Measurements from ENCODE around the gene CCR7.
A peak's percentile ranks its signal among the peaks of the same experiment; 100 is the strongest.

Gene CCR7

GRCh38 chr17:40564883-40565768 is at the start of gene CCR7:
CCR7 (minus strand) TSS chr17:40565472; CDS start chr17:40565409, 63 bp downstream.
- peak; percentile 72 to 74 for DNase-seq

- DNase-seq: no peak
Measured at GRCh38 chr17:40614431-40615067, 49.3 kb upstream of the CCR7 start.

- DNase-seq: no peak
Measured at GRCh38 chr17:40613467-40614154, 48.3 kb upstream of the CCR7 start.

GRCh38 chr17:40612599-40613244 is 47.5 kb upstream of the CCR7 start:
- peak; percentile 42 to 64 for DNase-seq

- DNase-seq: no peak
Measured at GRCh38 chr17:40611840-40612474, 46.7 kb upstream of the CCR7 start.

- no peak for DNase-seq
Measured at GRCh38 chr17:40610359-40610758, 45.1 kb upstream of the CCR7 start.

- no peak for DNase-seq
Measured at GRCh38 chr17:40608061-40608581, 42.8 kb upstream of the CCR7 start.

GRCh38 chr17:40607641-40608040 is 42.4 kb upstream of the CCR7 start:
- no peak for DNase-seq

- no peak for DNase-seq
Measured at GRCh38 chr17:40606548-40607353, 41.5 kb upstream of the CCR7 start.

GRCh38 chr17:40605306-40605705 is 40.0 kb upstream of the CCR7 start:
- DNase-seq: peak; percentile 50 to 82

GRCh38 chr17:40604327-40605080 is 39.2 kb upstream of the CCR7 start:
- DNase-seq: no peak

GRCh38 chr17:40602445-40603443 is 37.5 kb upstream of the CCR7 start:
- DNase-seq: peak; percentile 57 to 60

GRCh38 chr17:40600486-40601046 is 35.3 kb upstream of the CCR7 start:
- DNase-seq: no peak

GRCh38 chr17:40599468-40599763 is 34.1 kb upstream of the CCR7 start:
- DNase-seq: no peak

- DNase-seq: peak; percentile 78 to 89
Measured at GRCh38 chr17:40598619-40599467, 33.6 kb upstream of the CCR7 start.

- DNase-seq: no peak
Measured at GRCh38 chr17:40598301-40598618, 33.0 kb upstream of the CCR7 start.

GRCh38 chr17:40597556-40598300 is 32.5 kb upstream of the CCR7 start:
- DNase-seq: no peak

- DNase-seq: no peak
Measured at GRCh38 chr17:40597156-40597555, 31.9 kb upstream of the CCR7 start.

Measured in stimulated activated CD4-positive, alpha-beta T cell treated with anti-CD3 and anti-CD28 coated beads, Interleukin-4, amount 100 ng/mL, for 4 hours (primary cell).